Measurements from ENCODE around the gene KSR2. TPM values are rescaled to one million over a fixed set of nuclear protein-coding genes. Genes with fewer than 3 reads are reported as not detected.

KSR2 gene
- total RNA-seq, 4 donors from 2014 or later, result under 0.01 to 0.08 (median under 0.01) TPM; not detected in 1

DNA sequence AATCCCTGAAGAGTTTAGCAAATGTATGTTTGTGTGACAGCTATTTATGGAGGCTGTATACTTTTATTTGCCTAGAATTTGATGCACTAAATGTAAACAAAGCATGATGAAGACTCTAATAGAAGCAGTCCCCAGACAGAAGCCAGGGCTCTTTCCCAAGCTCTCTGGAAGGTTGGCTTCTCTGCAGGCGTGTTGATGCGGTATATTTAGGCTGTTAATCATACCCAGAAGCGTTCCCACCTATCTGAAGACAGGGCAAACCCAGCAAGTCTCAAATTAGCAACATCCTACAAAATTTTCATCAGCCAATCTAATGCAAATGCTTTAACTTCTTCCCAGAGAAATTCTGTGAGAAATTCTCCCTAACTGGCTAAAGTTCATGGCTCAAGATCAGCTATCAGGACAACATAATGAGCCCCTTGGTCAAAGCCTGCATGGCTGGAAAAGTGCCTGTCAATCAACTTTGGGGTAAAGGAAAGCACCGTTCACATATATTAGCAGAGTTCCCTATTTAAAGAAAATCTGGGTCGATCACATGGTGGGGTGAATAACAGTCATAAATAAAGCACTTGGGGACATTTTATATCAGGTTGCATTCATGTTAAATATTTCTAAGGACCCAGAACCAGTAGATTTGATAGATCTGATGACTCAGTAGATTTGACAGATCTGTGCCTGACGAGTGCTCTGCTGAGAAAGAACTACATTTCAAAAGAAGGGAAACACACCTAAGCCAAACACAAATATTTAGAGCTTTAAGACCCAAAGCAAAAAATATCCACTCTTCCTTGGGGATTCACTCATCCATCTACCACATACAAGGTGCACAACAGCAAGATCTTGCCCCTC lies 46.6 kb downstream of the KSR2 start:
- H3K9me3 ChIP-seq, result peaks cover 0 to 8% (median 0%) of the 10 kb centered on the region in 3 donors
- H3K27me3 ChIP-seq, result no peaks in the 10 kb centered on the region
- H3K27ac ChIP-seq, result no peak overlapping the region
- no peak for TF ChIP-seq POLR2AphosphoS5 (IDR thresholded peaks at IDR 0.05)
- no peak for TF ChIP-seq EP300 (IDR thresholded peaks at IDR 0.05)
- TF ChIP-seq POLR2A (IDR thresholded peaks at IDR 0.05), result no peak
- TF ChIP-seq, protein P1, sequence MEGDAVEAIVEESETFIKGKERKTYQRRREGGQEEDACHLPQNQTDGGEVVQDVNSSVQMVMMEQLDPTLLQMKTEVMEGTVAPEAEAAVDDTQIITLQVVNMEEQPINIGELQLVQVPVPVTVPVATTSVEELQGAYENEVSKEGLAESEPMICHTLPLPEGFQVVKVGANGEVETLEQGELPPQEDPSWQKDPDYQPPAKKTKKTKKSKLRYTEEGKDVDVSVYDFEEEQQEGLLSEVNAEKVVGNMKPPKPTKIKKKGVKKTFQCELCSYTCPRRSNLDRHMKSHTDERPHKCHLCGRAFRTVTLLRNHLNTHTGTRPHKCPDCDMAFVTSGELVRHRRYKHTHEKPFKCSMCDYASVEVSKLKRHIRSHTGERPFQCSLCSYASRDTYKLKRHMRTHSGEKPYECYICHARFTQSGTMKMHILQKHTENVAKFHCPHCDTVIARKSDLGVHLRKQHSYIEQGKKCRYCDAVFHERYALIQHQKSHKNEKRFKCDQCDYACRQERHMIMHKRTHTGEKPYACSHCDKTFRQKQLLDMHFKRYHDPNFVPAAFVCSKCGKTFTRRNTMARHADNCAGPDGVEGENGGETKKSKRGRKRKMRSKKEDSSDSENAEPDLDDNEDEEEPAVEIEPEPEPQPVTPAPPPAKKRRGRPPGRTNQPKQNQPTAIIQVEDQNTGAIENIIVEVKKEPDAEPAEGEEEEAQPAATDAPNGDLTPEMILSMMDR (IDR thresholded peaks at IDR 0.05), result no peak
- no peaks in the 10 kb centered on the region for H3K36me3 ChIP-seq
- H3K4me1 ChIP-seq, result no peaks in the 10 kb centered on the region
- ATAC-seq, result no peak
- 37 to 55% methylated on average over 6 of the region's 6 CpGs for WGBS, 2 donors (ENCODE audit: low coverage in 1 of 2)
- no peak overlapping the region for H3K4me3 ChIP-seq

DNA sequence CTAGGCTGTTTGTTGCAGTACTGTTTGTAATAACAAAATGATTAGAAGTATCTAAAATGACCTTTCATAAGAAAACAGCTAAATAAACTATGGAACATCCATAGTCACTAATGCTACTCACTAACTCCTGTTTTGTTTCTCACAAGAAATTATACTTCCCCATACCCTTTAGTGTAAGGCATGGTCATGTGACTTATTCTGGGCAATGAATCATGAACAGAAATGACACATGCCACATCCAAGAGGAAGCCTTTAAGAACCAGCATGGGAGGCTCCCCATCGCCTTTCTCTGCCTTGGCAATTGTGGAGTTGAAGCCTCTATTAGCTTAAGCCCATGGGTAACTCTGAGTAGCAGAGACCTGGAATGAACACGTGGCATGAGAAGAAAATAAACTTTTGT lies 49.3 kb downstream of the KSR2 start:
- WGBS, 2 donors (ENCODE audit: low coverage in 1 of 2), result 65 to 83% methylated on average over 2 of the region's 2 CpGs
- no peaks in the 10 kb centered on the region for H3K36me3 ChIP-seq
- H3K27me3 ChIP-seq, result no peaks in the 10 kb centered on the region
- H3K27ac ChIP-seq, result no peak overlapping the region
- TF ChIP-seq, protein P1 (IDR thresholded peaks at IDR 0.05), result no peak
- no peak for TF ChIP-seq EP300 (IDR thresholded peaks at IDR 0.05)
- no peak for TF ChIP-seq POLR2AphosphoS5 (IDR thresholded peaks at IDR 0.05)
- TF ChIP-seq POLR2A (IDR thresholded peaks at IDR 0.05), result no peak
- H3K4me1 ChIP-seq, result no peaks in the 10 kb centered on the region
- no peak for ATAC-seq
- H3K4me3 ChIP-seq, result no peak overlapping the region
- H3K9me3 ChIP-seq, result peaks cover 0 to 8% (median 0%) of the 10 kb centered on the region in 3 donors

DNA sequence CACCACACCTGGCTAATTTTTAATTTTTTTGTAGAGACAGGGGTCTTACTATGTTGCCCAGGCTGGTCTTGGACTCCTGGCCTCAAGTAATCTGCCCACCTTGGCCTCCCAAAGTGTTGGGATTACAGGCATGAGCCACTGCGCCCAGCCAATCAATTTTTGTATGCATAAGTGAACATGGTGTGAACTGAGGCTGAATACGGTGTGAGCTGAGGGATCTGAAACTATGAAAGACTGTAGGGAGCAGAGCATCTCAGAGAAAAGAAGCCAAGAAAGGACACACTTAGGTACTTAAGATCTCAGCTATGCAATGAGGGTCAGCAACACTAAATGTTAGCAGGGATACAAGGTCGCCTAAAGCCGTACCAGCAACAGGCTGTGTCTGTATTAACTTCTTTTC lies 54.1 kb downstream of the KSR2 start:
- no peak overlapping the region for H3K27ac ChIP-seq
- H3K9me3 ChIP-seq, result peaks cover 0 to 24% (median 0%) of the 10 kb centered on the region in 3 donors
- no peak overlapping the region for H3K4me3 ChIP-seq
- WGBS, 2 donors (ENCODE audit: low coverage in 1 of 2), result 71 to 82% methylated on average over 3 to 4 of the region's 4 CpGs
- H3K4me1 ChIP-seq, result no peaks in the 10 kb centered on the region
- no peaks in the 10 kb centered on the region for H3K27me3 ChIP-seq
- TF ChIP-seq POLR2A (IDR thresholded peaks at IDR 0.05) (no peak), POLR2AphosphoS5 (IDR thresholded peaks at IDR 0.05) (no peak), EP300 (IDR thresholded peaks at IDR 0.05) (no peak)
- TF ChIP-seq, protein P1 (IDR thresholded peaks at IDR 0.05), result no peak
- H3K36me3 ChIP-seq, result no peaks in the 10 kb centered on the region
- ATAC-seq, result no peak

DNA sequence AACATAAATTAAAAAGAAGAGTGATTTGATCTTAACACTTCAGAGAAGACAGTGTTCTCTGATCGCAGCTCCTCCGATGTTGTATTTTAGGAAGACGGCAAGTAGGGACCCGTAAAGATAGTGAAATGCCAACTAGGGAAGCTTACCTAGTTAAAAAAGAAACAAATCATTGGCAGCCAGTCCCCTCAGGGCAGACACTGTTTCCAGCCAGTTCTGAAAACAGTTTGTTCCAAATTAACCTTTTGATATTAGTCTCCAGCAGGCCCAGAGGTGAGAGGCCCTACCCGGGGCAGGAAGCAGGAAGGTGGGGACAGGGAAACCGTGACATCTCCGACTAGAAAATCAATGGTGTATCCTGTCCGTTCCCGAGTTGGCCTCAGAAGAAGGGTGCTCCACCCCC lies 56.0 kb downstream of the KSR2 start:
- Histone ChIP-seq H3K4me1 (no peaks in the 10 kb centered on the region), H3K36me3 (no peaks in the 10 kb centered on the region), H3K4me3 (no peak overlapping the region), H3K9me3 (peaks cover 0 to 18% (median 0%) of the 10 kb centered on the region in 3 donors), H3K27me3 (no peaks in the 10 kb centered on the region), H3K27ac (no peak overlapping the region)
- WGBS, 2 donors (ENCODE audit: low coverage in 1 of 2), result 88 to 91% methylated on average over 3 to 4 of the region's 9 CpGs
- TF ChIP-seq, protein P1 (IDR thresholded peaks at IDR 0.05), result no peak
- no peak for TF ChIP-seq EP300 (IDR thresholded peaks at IDR 0.05)
- TF ChIP-seq POLR2A (IDR thresholded peaks at IDR 0.05), result no peak
- no peak for TF ChIP-seq POLR2AphosphoS5 (IDR thresholded peaks at IDR 0.05)
- ATAC-seq, result no peak

DNA sequence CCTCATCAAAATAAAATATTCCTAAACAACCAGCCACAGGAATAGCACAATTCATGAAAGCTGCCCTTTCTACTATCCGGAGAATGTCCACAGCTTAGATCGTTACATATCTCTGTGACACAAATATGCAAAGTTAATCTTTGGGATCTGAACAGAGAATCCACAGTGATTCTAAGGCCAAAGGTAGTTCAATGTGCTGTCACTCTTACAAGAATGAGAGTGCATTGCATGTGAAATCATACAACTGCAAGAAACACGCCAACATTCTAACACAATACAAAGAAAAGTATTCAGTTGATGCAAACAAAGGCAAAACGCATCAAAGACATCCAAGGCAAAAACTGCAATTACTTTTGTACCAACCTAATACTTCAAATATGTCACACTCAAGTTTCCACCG lies 60.4 kb downstream of the KSR2 start:
- whole genome bisulfite sequencing, 2 donors (ENCODE audit: low coverage in 1 of 2), result 63 to 87% methylated on average over 4 to 5 of the region's 5 CpGs
- no peak for TF ChIP-seq EP300 (IDR thresholded peaks at IDR 0.05)
- no peak for TF ChIP-seq POLR2A (IDR thresholded peaks at IDR 0.05)
- no peak for TF ChIP-seq POLR2AphosphoS5 (IDR thresholded peaks at IDR 0.05)
- TF ChIP-seq, protein P1 (IDR thresholded peaks at IDR 0.05), result no peak
- no peak for ATAC-seq

More for the DNA sequence above, 60.4 kb downstream of the KSR2 start:
- Histone ChIP-seq H3K27ac (no peak overlapping the region), H3K4me3 (no peak overlapping the region), H3K9me3 (peaks cover 0 to 16% (median 0%) of the 10 kb centered on the region in 3 donors), H3K36me3 (no peaks in the 10 kb centered on the region), H3K4me1 (no peaks in the 10 kb centered on the region), H3K27me3 (peaks cover 18% of the 10 kb centered on the region)
